Pancreas (tissue), 10 donors: ENCODE data around the gene CHURC1. TPM values are rescaled to one million over a fixed set of nuclear protein-coding genes. Genes with fewer than 3 reads are reported as not detected.

ENCODE experiments used
- ATAC-seq, 4 donors: fragments of 200-7000 bp; cut with Tn5 transposase; one replicate each; pipeline versions ENCODE4 v1.8.0 to v1.9.1; 2020; ENCODE audit warnings: mild to moderate bottlenecking in 4 of 4, moderate library complexity in 4 of 4
- DNase-seq, 6 donors: peaks; one replicate each; pipeline ENCODE4 v3.0.0-alpha.2; 2020
- FAIRE-seq: peaks from 2 replicates; lab custom pipeline; 2012; peaks lifted over from hg19 to GRCh38; lab: Jason Lieb, UNC
- H3K27ac ChIP-seq, 4 donors: fragments of 200-600 bp; sonication (generic); 1 replicate in 3 of 4; 2 replicates in 1 of 4; pipeline versions ENCODE4 v1.5.0 to v1.8.0; 2020
- H3K27me3 ChIP-seq, 4 donors: fragments of 200-600 bp; one replicate each; pipeline ENCODE4 v1.8.0; 2021
- H3K36me3 ChIP-seq, 3 donors: fragments of 200-600 bp; sonication (generic) in 1 of 3; one replicate each; pipeline versions ENCODE4 v1.5.0 to v1.8.0; 2020 to 2021
- H3K4me1 ChIP-seq, 3 donors: fragments of 200-600 bp; one replicate each; pipeline ENCODE4 v1.8.0; 2021
- H3K4me3 ChIP-seq, 4 donors: fragments of 200-600 bp; sonication (generic) in 2 of 4; one replicate each; pipeline versions ENCODE4 v1.5.0 to v1.8.0; 2020 to 2021
- H3K9me3 ChIP-seq, 4 donors: fragments of 200-600 bp; one replicate each; pipeline ENCODE4 v1.8.0; 2021
- WGBS, 2 donors: extraction: QIAGEN DNeasy Blood & Tissue Kit; methylation state at CpG; one replicate each; pipeline ENCODE4 v1.1.7; 2013; 5-methylcytosine and 5-hydroxymethylcytosine counted together
- intact Hi-C, 3 donors: fragments of 100-400 bp; cut with DNase I; formaldehyde crosslinking; loops; one replicate each; pipeline versions ENCODE4 v1.11.1 to v1.14.2; 2022
- polyA plus RNA-seq, 2 donors: library from polyadenylated mRNA; stranded (reverse); fragments of 200-250 nt; gene quantifications; one replicate each; pipeline ENCODE4 v1.2.3, GENCODE V29; 2013
- total RNA-seq, 6 donors: library from RNA; stranded (reverse); fragmentation: NEBNext Ultra II Directional in 4 of 6; extraction: Animal tissue kit (Norgen Biotek cat#: 25700) in 4 of 6; gene quantifications; one replicate each; pipeline versions ENCODE4 v1.2.1 to v1.2.4, GENCODE V29; 2021 to 2023
- TF ChIP-seq, protein P1 (sequence below), 4 donors: fragments of 200-600 bp; sonication (generic) in 3 of 4; IDR thresholded peaks; one replicate each; pipeline versions ENCODE4 v1.5.0 to v1.8.0; 2021; ENCODE audit warnings: antibody characterized with exemption in 4 of 4
- donor health status: healthy with polysubstance abuse.
- donor health status: DM: no; HTN: no; CAD: no; lungs with moderate emphysema.
- donor health status: DM: no; HTN: no; CAD: no.
- donor health status: control.
- donor health status: control.
- donor health status: Bipolar disorder and iron deficiency.
- donor health status: DM: yes; HTN: yes; CAD: no.
- donor health status: DM: no; HTN: no; CAD: no.
- donor health status: DM: no; HTN: no; CAD: no.
- donor health status: DM: yes; HTN: yes; CAD: no.

CHURC1 gene
- total and polyA plus RNA-seq, 8 donors, result 13.0 to 33.2 (median 28.2) TPM

DNA sequence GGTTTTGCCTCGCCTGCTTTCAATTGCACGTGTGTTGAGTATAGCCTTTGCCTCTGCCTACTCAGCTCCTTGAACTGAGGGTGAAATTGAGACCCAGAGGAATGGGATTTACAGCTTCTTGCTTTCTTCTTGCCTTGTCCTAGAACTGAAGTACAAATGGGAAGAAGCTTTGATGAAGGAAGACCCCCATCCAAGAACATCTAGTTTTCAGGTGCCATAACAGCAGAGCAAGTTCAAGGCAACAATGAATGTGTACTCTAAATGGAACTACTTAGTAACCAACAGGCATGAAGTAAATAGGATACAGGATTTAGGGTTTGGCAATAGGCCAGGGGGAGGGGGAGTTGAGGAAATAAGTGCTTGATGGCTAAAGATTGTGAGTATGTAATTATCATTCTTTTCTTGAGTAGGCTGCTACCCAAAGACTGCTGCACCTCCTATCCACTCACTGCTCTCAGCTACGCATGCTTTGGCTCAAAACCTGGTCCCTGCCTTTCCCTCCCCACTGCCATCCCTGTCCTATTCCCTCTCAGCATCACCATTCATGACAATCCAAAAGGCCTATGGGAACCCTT lies 26.2 kb downstream of the CHURC1 start:
- TF ChIP-seq, protein P1, sequence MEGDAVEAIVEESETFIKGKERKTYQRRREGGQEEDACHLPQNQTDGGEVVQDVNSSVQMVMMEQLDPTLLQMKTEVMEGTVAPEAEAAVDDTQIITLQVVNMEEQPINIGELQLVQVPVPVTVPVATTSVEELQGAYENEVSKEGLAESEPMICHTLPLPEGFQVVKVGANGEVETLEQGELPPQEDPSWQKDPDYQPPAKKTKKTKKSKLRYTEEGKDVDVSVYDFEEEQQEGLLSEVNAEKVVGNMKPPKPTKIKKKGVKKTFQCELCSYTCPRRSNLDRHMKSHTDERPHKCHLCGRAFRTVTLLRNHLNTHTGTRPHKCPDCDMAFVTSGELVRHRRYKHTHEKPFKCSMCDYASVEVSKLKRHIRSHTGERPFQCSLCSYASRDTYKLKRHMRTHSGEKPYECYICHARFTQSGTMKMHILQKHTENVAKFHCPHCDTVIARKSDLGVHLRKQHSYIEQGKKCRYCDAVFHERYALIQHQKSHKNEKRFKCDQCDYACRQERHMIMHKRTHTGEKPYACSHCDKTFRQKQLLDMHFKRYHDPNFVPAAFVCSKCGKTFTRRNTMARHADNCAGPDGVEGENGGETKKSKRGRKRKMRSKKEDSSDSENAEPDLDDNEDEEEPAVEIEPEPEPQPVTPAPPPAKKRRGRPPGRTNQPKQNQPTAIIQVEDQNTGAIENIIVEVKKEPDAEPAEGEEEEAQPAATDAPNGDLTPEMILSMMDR (IDR thresholded peaks at IDR 0.05), result no peak
- intact Hi-C loops, result no loop called here
- WGBS, 2 donors, result 94 to 99% methylated on average over 3 of the region's 3 CpGs
- peaks cover 18 to 59% (median 35%) of the 10 kb centered on the region in 3 donors for H3K4me1 ChIP-seq
- H3K27me3 ChIP-seq, result no peaks in the 10 kb centered on the region
- no peaks in the 10 kb centered on the region for H3K36me3 ChIP-seq
- no peaks in the 10 kb centered on the region for H3K9me3 ChIP-seq
- peak overlapping the region in 2 of 4 donors; percentile 73 to 79 for H3K27ac ChIP-seq
- ATAC-seq (no peak), DNase-seq (peak in 1 of 6 donors; percentile 9), FAIRE-seq (no peak)
- peak overlapping the region in 1 of 4 donors; percentile 25 for H3K4me3 ChIP-seq

DNA sequence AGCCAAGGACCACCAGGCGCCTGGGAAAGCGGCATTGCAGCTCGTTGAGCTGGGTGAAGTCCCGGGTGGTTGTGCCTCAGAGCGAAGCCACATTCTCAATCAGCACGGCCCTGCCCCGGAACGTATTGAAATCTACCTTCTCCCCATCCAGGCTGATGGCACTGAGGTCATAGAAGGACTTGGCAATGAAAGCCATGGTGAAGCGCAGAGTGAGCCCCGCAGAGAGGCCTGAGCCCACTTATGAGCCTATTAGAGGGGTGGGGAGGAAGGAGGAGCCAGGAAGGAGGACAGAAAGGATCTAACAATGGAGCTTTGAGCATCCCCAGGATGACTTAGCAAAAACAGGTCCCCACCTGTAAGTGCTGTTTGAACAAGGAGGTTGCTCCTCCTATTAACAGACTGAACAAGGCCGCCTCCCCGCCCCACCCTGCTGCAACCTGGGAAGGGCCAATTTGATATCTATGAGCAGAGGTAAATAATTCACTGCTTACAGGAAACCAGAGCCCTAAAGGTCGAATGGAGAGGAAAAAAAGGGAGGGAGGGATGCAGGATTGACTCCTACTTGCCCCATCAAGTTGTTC lies 28.4 kb downstream of the CHURC1 start, which contains the start of gene GPX2:
Gene GPX2, minus strand, starts transcription at position 215 of the 581 bp plus-strand sequence. Its CDS starts 19 bp downstream, at position 196.
- Histone ChIP-seq H3K27ac (peak within 1 kb of the TSS in 3 of 4 donors; percentile 1 to 79 (median 73)), H3K27me3 (no peaks in the 10 kb centered on the region), H3K9me3 (no peaks in the 10 kb centered on the region), H3K36me3 (no peaks in the 10 kb centered on the region), H3K4me1 (peaks cover 18 to 53% (median 35%) of the 10 kb centered on the region in 3 donors), H3K4me3 (peak within 1 kb of the TSS in 1 of 4 donors; percentile 25)
- TF ChIP-seq, protein P1 (IDR thresholded peaks at IDR 0.05), result no peak
- DNase-seq, result peak in 5 of 6 donors; percentile 72 to 90 (median 79)
- FAIRE-seq, result peak; percentile 75
- intact Hi-C loops, result no loop called here
- WGBS, 2 donors, result 56% methylated on average over 13 of the region's 13 CpGs
- ATAC-seq, result peak; percentile 65 to 85 (median 83)

DNA sequence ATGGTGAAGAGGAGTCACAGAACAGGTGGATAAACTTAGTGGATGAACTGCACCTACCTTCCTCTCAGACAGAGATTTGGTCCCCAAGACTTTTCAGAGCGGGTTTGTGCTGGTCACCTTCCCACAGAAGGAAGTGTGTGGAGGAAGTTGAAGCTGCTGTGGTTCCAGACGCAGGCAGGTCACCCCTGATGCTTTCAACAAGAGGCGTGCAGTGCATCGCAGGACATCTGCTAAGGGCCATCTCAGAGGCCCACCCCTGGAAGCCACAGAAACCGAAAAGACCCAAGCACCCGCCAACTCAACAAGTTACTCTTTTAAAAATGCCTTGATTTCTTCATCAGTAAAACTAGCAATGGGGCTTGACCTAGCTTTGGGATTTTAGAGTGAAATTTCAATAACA lies 29.3 kb downstream of the CHURC1 start:
- H3K36me3 ChIP-seq, result no peaks in the 10 kb centered on the region
- WGBS, 2 donors, result 92% methylated on average over 6 of the region's 6 CpGs
- no peaks in the 10 kb centered on the region for H3K9me3 ChIP-seq
- H3K4me1 ChIP-seq, result peaks cover 12 to 43% (median 34%) of the 10 kb centered on the region in 3 donors
- peak overlapping the region in 3 of 4 donors; percentile 1 to 79 (median 55) for H3K27ac ChIP-seq
- no peak for FAIRE-seq
- H3K4me3 ChIP-seq, result no peak overlapping the region
- intact Hi-C loops, result no loop called here
- TF ChIP-seq, protein P1 (IDR thresholded peaks at IDR 0.05), result no peak
- peak in 1 of 6 donors; percentile 42 for DNase-seq
- ATAC-seq, result no peak
- H3K27me3 ChIP-seq, result no peaks in the 10 kb centered on the region

DNA sequence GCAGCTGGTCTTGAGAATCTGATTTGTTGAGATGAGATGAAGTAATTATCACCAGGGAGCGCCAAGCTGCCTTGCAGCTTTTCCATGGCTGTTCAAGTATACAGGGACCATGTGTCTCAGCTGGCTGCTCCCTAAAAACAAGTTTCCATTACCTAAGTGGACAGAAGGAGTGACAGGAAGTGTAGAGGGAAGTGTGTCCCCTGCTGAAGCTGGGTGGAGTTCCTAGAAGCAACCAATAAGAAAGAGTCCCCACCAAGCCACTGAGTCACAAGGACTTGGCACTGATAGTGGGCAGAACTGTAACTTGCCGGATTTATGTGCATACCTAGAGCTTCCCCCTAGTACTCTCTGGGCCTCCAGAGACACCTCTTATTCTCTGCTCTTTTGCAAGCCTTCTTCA lies 29.8 kb downstream of the CHURC1 start:
- no peak for FAIRE-seq
- H3K27ac ChIP-seq, result peak overlapping the region in 2 of 4 donors; percentile 55 to 79

More for the DNA sequence above, 29.8 kb downstream of the CHURC1 start:
- H3K4me1 ChIP-seq, result peaks cover 12 to 38% (median 29%) of the 10 kb centered on the region in 3 donors
- H3K36me3 ChIP-seq, result no peaks in the 10 kb centered on the region
- intact Hi-C loops, result no loop called here
- H3K9me3 ChIP-seq, result no peaks in the 10 kb centered on the region
- H3K4me3 ChIP-seq, result no peak overlapping the region
- ATAC-seq (no peak), DNase-seq (peak in 1 of 6 donors; percentile 15)
- H3K27me3 ChIP-seq, result no peaks in the 10 kb centered on the region
- TF ChIP-seq, protein P1 (IDR thresholded peaks at IDR 0.05), result no peak
- 93 to 100% methylated on average over 2 of the region's 2 CpGs for WGBS, 2 donors
